Fibroblast of skin of back (primary cell): Measurements from ENCODE around the gene SEC63.

Source experiments
- DNase-seq: peaks from one replicate; pipeline ENCODE4 v3.0.0-alpha.2; 2013

The SEC63 gene

DNA sequence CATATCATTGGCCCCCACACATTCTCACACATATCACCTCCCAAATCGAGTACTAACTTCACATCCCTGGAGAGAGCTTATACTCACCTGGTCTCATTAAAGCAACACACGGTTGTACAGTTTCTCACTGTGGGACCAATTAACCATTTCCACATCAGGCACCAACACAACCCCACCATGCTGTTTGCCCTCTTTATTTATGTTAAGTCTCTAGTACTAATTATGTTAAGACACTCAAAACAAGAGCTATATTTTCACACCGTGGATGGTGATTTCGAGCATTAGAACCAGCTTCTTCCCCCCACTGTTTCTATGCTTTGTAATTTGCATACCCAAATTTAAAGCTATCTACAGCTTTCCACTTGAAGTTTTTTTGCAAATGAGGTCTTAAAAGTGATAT is 140.2 kb downstream of the SEC63 start:
- no peak for DNase-seq
